MM.1S (cell line): ENCODE data around the gene EIF6.

Source experiments
- DNase-seq: peaks from one replicate; pipeline ENCODE4 v3.0.0-alpha.2; 2015
- H2AFZ ChIP-seq: fragments of 300-600 bp; sonication (generic); 2 replicates; pipeline ENCODE4 v1.6.0; 2016; ENCODE audit warnings: antibody characterized with exemption, low read length
- H3F3A ChIP-seq: fragments of 300-600 bp; sonication (generic); 2 replicates; pipeline ENCODE4 v1.6.1; 2016; ENCODE audit warnings: mild to moderate bottlenecking, antibody characterized with exemption, low read length, moderate library complexity, mixed read lengths; ENCODE audit not compliant: insufficient read depth
- H3K27ac ChIP-seq: fragments of 300-600 bp; sonication (generic); 2 replicates; pipeline ENCODE4 v1.5.1; 2016; ENCODE audit warnings: mild to moderate bottlenecking, low read length
- H3K27me3 ChIP-seq: fragments of 300-600 bp; sonication (generic); replicated peaks from 2 replicates; pipeline ENCODE4 v1.6.0; 2016; ENCODE audit warnings: low read length; ENCODE audit not compliant: insufficient read depth
- H3K36me3 ChIP-seq: fragments of 300-600 bp; sonication (generic); replicated peaks from 2 replicates; pipeline ENCODE4 v1.6.1; 2016; ENCODE audit warnings: mild to moderate bottlenecking, low read length, mixed read lengths; ENCODE audit not compliant: insufficient read depth
- H3K4me1 ChIP-seq: fragments of 300-600 bp; sonication (generic); 2 replicates; pipeline ENCODE4 v1.6.1; 2016; ENCODE audit warnings: low read length, mixed read lengths
- H3K4me2 ChIP-seq: fragments of 300-600 bp; sonication (generic); 2 replicates; pipeline ENCODE4 v1.6.0; 2016; ENCODE audit warnings: low read depth, low read length
- H3K4me3 ChIP-seq: fragments of 300-600 bp; sonication (generic); 2 replicates; pipeline ENCODE4 v1.5.1; 2016; ENCODE audit warnings: low read length, mixed read lengths
- H3K79me2 ChIP-seq: fragments of 300-600 bp; sonication (generic); 2 replicates; pipeline ENCODE4 v1.6.1; 2016; ENCODE audit warnings: mixed run types, low read length, mixed read lengths
- H3K9ac ChIP-seq: fragments of 300-600 bp; sonication (generic); 2 replicates; pipeline ENCODE4 v1.6.1; 2016; ENCODE audit warnings: low read length, mixed read lengths
- H3K9me2 ChIP-seq: fragments of 300-600 bp; sonication (generic); replicated peaks from 2 replicates; pipeline ENCODE4 v1.6.1; 2016; ENCODE audit warnings: mild to moderate bottlenecking, low read length, mixed read lengths; ENCODE audit not compliant: insufficient read depth
- H3K9me3 ChIP-seq: fragments of 300-600 bp; sonication (generic); replicated peaks from 2 replicates; pipeline ENCODE4 v1.6.1; 2016; ENCODE audit warnings: mild to moderate bottlenecking, low read length, mixed read lengths; ENCODE audit not compliant: insufficient read depth
- H4K20me1 ChIP-seq: fragments of 300-600 bp; sonication (generic); 2 replicates; pipeline ENCODE4 v1.6.1; 2016; ENCODE audit warnings: mild to moderate bottlenecking, low read length, moderate library complexity, mixed read lengths; ENCODE audit not compliant: insufficient read depth
- EZH2 ChIP-seq: fragments of 300-600 bp; sonication (generic); optimal IDR thresholded peaks from 2 replicates; pipeline ENCODE3; 2017; ENCODE audit warnings: low read depth, mild to moderate bottlenecking, antibody characterized with exemption, low read length, mixed read lengths
- EZH2phosphoT487 ChIP-seq: fragments of 300-600 bp; sonication (generic); IDR thresholded peaks from 2 replicates; pipeline ENCODE4 v1.6.1; 2018; ENCODE audit warnings: antibody characterized with exemption, low read length
- TF ChIP-seq, protein P1 (sequence below): fragments of 300-600 bp; sonication (generic); IDR thresholded peaks from 2 replicates; pipeline ENCODE4 v1.5.1; 2016; ENCODE audit warnings: antibody characterized with exemption, low read length, mixed read lengths

Gene EIF6

DNA sequence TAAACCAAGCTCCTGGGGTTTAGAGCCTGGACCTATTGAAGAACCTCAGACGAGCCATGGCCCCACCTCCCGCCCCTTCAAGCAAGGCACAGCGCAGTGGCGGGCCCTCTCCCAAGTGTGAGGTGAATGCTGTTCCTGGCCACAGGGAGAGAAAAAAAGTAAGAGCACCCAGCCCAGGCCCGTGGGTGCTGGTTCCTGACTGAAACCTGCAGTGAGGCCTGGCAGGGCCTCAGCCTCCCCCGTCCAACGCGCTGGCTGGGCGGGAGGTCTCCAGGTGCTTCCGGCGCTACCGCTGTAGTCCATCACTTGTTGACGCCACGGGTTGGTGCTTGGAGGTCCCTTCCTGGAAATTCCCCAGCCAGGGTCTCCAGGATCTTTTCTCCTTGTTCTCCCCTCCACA lies 13.2 kb upstream of the EIF6 start:
- H3K4me1 ChIP-seq, result no peaks in the 10 kb centered on the region
- TF ChIP-seq EZH2phosphoT487 (no peak), EZH2 (no peak)
- TF ChIP-seq, protein P1, sequence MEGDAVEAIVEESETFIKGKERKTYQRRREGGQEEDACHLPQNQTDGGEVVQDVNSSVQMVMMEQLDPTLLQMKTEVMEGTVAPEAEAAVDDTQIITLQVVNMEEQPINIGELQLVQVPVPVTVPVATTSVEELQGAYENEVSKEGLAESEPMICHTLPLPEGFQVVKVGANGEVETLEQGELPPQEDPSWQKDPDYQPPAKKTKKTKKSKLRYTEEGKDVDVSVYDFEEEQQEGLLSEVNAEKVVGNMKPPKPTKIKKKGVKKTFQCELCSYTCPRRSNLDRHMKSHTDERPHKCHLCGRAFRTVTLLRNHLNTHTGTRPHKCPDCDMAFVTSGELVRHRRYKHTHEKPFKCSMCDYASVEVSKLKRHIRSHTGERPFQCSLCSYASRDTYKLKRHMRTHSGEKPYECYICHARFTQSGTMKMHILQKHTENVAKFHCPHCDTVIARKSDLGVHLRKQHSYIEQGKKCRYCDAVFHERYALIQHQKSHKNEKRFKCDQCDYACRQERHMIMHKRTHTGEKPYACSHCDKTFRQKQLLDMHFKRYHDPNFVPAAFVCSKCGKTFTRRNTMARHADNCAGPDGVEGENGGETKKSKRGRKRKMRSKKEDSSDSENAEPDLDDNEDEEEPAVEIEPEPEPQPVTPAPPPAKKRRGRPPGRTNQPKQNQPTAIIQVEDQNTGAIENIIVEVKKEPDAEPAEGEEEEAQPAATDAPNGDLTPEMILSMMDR, result no peak
- no peaks in the 10 kb centered on the region for H3K36me3 ChIP-seq
- H3K9me3 ChIP-seq, result no peaks in the 10 kb centered on the region
- H3K9me2 ChIP-seq, result no peaks in the 10 kb centered on the region
- H3K4me2 ChIP-seq, result no peak overlapping the region
- no peak for DNase-seq
- no peak overlapping the region for H3K4me3 ChIP-seq
- no peak overlapping the region for H3K27ac ChIP-seq
- no peak overlapping the region for H2AFZ ChIP-seq
- no peaks in the 10 kb centered on the region for H3K79me2 ChIP-seq
- H3K27me3 ChIP-seq, result peaks cover 33% of the 10 kb centered on the region
- H3K9ac ChIP-seq, result no peak overlapping the region
- no peaks in the 10 kb centered on the region for H4K20me1 ChIP-seq
- H3F3A ChIP-seq, result no peaks in the 10 kb centered on the region

DNA sequence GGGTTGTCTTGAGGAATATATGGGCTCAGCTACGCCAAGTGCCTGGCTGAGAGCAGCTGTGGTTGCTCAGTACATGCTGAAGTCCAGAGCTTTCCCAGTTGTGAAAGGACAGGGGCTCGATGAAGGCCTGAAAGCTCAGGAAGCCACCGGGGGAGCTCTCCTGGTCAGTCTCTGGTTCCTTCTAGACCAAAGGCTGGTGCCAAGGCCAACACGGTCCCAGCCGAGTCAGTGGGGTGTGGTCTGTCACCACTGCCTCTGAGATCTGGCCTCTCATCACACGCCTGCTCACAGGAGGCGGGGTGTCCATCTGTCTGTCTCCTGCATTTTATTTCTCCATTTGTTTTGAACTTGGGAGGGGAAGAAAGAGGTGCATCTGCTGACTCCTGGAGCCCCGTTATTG lies 12.6 kb upstream of the EIF6 start:
- no peak for TF ChIP-seq EZH2phosphoT487
- TF ChIP-seq, protein P1, result no peak
- no peak for TF ChIP-seq EZH2
- H3K4me3 ChIP-seq, result no peak overlapping the region
- H3K27me3 ChIP-seq, result peaks cover 38% of the 10 kb centered on the region
- H3F3A ChIP-seq, result no peaks in the 10 kb centered on the region
- no peaks in the 10 kb centered on the region for H4K20me1 ChIP-seq
- H2AFZ ChIP-seq, result no peak overlapping the region
- no peaks in the 10 kb centered on the region for H3K9me2 ChIP-seq
- H3K79me2 ChIP-seq, result no peaks in the 10 kb centered on the region
- no peaks in the 10 kb centered on the region for H3K36me3 ChIP-seq
- no peak overlapping the region for H3K9ac ChIP-seq
- H3K4me2 ChIP-seq, result no peak overlapping the region
- H3K9me3 ChIP-seq, result no peaks in the 10 kb centered on the region
- no peak overlapping the region for H3K27ac ChIP-seq
- no peak for DNase-seq
- no peaks in the 10 kb centered on the region for H3K4me1 ChIP-seq

DNA sequence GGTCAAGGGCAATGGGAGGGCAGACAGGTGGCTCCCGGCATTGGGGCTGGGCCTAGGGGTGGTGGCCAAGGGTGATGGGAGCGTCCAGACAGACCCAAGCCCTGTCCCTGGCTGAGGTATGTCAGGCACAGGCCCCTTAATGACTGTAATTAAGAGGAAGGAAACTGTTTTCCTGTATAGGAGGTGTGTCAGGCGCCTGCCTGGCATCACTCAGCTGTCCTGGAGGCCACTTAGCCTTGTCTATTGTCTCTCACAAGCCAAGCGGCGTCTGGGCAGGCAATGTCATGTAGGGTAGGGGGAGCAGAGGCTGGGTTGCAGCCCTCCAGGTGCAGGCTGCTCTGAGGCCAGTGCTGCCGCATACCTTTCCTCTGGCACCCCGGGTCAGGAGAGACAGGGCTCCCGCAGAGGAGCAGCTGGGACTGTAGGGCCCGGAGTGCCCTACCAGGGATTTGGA lies 11.6 kb upstream of the EIF6 start:
- Histone ChIP-seq H3K4me1 (no peaks in the 10 kb centered on the region), H3F3A (no peaks in the 10 kb centered on the region), H3K36me3 (no peaks in the 10 kb centered on the region)

More for the DNA sequence above, 11.6 kb upstream of the EIF6 start:
- Histone ChIP-seq H3K9ac (no peak overlapping the region), H3K9me2 (no peaks in the 10 kb centered on the region), H3K27ac (no peak overlapping the region), H3K79me2 (no peaks in the 10 kb centered on the region), H3K4me2 (no peak overlapping the region), H3K4me3 (no peak overlapping the region), H2AFZ (no peak overlapping the region), H3K9me3 (no peaks in the 10 kb centered on the region), H3K27me3 (peaks cover 45% of the 10 kb centered on the region), H4K20me1 (no peaks in the 10 kb centered on the region)
- TF ChIP-seq EZH2, result no peak
- TF ChIP-seq, protein P1, result no peak
- no peak for TF ChIP-seq EZH2phosphoT487
- DNase-seq, result no peak
